Activated naive CD4-positive, alpha-beta T cell treated with anti-CD3 and anti-CD28 coated beads, Interleukin-2, amount 50 U/mL, for 16 hours (primary cell): ENCODE results near the gene TPMT.
"Not testable (repeated sequence)": the region's sequence is repeated elsewhere in the genome, so short reads cannot be mapped to it uniquely, and the experiment has no call there.

Source experiments
- DNase-seq: peaks from one replicate; pipeline ENCODE4 v3.0.0-alpha.2; 2020

TPMT gene

GRCh38 chr6:18155150-18155863 is 430 bp upstream of the TPMT start, which contains the start of gene KDM1B:
KDM1B (plus strand) TSS chr6:18155422; CDS start chr6:18159896, 4,474 bp downstream.
- DNase-seq: peak; percentile 98

GRCh38 chr6:18153311-18153703 is 1.6 kb downstream of the TPMT start:
- no peak for DNase-seq

- DNase-seq: no peak
These were observed 3.1 kb downstream of the TPMT start for GRCh38 chr6:18151801-18152200.

- DNase-seq: not testable (repeated sequence)
These were observed 3.5 kb downstream of the TPMT start for GRCh38 chr6:18151391-18151790.

DNA sequence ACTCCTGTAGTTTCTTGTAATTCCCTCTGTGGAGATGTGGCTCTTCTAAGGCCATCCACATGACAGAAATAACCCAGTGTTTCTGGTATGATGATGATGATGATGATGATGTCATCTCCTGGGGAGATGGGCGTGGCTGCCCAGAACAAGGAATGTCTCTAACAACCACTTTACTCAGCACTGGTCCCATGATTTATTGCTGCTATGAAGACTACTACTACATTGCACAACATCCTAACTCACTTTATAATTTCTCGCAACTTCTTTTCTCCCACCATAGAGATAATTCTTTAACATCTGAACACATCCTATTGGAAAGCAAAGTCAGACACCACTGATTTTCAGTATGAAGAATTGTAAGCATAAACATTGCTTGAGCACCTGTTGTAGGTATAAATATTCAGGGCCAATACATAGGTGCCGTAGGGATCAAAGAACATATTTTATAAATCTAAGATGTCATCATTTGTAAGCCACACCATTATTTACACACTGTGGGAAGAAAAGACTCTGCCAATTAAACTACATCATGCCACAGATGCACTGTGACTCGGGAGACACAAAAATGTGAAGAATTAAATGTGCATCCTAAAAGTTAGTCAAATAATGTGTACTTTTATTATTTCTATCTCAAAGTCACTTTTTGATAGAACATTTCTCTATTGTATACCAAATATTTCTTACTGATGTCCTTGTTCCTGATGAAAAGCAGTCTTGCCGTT is 6.4 kb downstream of the TPMT start:
- no peak for DNase-seq

GRCh38 chr6:18147616-18148015 is 7.3 kb downstream of the TPMT start:
- DNase-seq: no peak

DNA sequence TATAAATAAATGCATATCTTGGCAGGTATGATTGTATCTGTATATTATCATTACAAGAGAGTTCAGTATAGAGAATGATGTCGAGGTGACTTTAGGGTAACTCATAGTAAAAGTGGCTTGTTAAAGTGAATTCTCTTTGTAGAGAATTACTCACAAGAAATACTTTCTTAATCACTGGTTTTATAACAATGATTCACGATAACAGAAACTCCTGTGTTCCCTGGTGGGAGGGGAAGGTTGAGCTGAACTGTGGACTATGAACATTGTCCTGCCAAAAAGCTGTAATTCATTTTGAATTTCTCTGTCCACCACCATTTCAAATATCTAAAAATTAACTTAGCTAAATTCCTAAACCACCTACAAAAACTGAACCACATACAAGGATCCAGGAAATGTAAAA is 7.7 kb downstream of the TPMT start:
- no peak for DNase-seq

- DNase-seq: no peak
These were observed 12.4 kb downstream of the TPMT start for GRCh38 chr6:18142591-18142861.

DNA sequence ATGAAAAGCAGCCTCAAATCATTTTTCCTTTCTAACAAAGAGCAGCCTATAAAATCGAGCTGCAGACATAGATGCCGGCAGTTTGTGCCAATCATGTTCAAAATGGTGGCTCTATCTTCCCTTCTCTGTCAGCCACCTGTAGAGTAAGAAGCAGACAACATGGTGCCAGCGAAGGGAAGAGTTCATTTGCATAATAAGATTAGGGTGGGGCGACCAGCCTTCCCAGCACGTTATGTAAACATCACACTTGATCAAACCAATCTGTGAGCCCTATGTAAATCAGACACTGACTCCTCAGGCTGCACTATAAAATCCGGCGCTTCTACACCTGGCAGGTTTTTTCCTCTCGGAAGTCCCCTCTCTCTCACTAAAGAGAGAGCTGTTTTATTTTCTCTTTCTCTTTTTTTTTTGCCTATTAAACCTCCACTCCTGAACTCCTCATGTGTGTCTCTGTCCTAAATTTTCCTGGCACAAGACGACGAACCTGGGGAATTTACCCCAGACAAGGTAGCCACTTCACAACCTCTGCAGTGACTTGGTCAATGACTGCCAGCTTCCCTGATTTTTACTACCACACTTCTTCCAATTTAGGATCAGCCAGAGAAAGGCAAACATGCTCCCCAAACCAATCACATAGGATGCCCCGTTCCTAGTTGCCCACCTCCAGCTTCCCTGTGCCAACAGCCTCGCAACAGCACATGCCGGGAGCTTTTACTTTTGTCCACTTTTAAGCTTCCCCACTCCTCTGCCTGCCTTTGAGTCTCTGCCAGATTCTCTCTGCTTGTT is 12.9 kb downstream of the TPMT start:
- DNase-seq: no peak

DNA sequence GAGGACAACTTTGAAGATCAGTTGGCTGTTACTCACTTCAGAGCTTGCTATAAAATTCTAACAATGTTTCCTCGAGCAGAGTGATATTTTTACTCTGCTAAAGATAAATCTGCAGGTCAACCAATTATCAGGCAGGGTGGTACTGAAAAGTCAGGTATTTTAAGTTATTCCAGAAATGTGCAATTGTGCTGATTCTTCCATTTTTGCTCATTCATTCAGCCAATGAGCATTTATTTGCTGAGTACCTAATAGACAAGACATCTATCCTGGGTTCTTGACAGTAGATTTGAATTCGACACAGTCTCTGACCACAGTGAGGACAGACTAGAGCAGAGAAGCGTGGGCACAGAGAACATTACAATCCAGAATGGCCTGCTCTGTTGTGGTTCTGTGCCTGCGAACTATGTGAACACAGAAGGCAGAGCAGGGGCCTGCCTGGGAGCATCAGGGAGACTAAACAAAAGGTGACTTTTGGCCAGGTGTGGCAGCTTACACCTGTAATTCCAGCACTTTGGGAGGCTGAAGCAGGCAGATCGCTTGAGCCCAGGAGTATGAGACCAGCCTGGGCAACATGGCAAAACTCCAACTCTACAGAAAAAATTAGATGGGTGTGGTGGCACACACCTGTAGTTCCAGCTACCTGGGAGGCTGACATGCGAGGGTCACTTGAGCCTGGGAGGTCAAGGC is 14.8 kb downstream of the TPMT start:
- no peak for DNase-seq

DNA sequence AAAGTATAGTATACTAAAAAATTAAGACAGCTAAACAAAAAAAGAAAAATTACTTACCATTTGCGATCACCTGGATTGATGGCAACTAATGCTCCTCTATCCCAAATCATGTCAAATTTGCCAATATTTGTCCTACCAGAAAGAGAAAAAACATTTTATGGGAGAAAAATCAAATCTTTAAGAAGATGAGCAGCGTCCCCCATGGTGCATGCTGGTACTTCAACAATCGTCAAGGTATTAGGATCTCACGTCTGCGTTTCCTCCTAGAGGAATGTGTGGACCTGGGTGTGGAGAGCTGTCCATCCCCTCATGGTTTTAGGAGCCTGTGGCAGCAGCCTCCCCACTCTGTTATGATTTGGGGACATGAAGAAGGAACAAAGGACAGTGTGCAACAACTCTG is 16.0 kb downstream of the TPMT start:
- DNase-seq: no peak

DNA sequence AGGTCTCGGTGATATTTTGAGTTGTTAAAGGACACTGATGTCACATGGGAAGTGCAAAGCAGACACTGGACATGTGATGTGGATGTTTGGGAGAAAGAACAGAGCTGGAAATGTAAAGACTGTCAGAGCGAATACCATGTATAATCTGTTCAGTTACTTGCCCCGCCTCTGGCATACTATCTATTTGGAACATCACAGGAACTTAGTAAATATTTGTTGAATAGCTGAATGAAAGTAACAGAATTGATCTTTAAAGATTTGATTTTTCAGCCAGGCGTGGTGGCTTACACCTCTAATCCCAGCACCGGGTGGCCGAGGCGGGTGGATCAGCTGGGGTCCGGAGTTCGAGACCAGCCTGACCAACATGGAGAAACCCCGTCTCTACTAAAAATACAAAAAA is 18.6 kb downstream of the TPMT start:
- no peak for DNase-seq

GRCh38 chr6:18135171-18135570 is 19.7 kb downstream of the TPMT start:
- DNase-seq: no peak

DNA sequence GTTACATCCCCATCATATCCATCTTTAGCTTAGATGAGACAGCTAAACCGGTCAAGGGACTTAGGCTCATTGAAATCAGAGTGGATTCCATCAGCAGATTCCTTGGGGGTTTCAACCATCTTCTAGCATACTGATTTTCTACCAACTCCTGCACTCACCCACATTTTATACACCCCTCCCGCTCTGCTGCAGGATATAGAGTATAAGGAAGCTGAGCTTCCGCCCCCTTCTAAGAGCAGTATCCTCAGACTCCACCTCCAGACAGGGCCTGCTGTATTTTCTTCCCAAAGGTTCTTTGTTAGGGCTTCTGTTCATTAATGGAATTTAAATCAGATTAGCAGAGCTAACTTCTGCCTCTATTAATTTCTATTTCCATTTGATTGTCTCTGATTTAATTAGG is 22.5 kb downstream of the TPMT start:
- no peak for DNase-seq

- DNase-seq: no peak
These were observed 28.8 kb downstream of the TPMT start for GRCh38 chr6:18126121-18126520.

- DNase-seq: peak; percentile 79
These were observed 32.5 kb downstream of the TPMT start, which contains the start of gene NHLRC1 for GRCh38 chr6:18122128-18123093. NHLRC1 (minus strand) TSS chr6:18122677; CDS start chr6:18122606, 71 bp downstream.

DNA sequence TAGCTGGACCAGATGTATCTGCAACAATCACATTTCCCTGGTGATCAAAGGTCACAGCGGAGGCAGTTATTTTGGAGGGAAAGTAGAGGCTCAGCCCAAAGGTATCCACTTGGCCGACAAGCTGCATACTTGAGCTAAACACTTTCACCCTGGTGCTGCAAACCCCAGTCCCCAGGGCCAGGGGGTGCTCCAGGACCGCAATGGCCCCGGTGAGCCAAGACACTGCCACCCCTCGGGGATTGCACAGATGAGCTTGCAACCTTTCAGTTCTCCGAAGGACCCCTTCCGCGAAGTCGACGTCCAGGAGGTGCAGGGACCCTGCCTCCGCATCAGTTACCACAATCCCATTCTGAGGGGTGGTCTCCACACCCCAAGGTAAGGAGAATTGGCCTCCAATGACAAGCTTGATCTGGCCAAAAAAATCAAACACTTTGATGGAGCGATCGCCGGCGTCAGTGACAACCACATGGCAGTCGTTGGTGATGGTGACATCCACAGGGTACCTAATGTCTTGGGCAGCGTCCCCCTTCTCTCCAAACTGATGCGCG is 33.2 kb downstream of the TPMT start:
- DNase-seq: no peak

GRCh38 chr6:18119236-18119635 is 35.6 kb downstream of the TPMT start:
- no peak for DNase-seq

GRCh38 chr6:18118330-18118729 is 36.5 kb downstream of the TPMT start:
- DNase-seq: no peak

GRCh38 chr6:18117136-18117535 is 37.7 kb downstream of the TPMT start:
- DNase-seq: no peak

DNA sequence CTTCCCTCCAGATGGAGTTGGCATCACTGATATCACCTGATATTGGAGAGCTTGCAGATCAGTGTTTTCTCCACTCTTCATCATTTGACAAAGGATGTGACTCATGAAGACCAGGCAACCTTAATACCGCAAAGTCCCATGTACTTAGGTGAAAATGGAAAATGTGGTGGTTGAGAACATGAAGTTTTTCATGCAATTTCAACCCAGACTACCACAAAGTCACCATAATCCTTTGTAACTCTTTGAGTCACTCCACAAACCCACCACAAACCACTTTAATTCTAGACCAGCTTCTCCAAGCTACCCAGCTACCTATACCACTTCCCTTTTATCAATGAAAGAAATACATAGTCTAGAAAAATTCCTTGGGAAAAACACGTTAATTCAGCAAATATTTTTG is 39.5 kb downstream of the TPMT start:
- DNase-seq: no peak

GRCh38 chr6:18110162-18110561 is 44.7 kb downstream of the TPMT start:
- DNase-seq: no peak
